Measurements from ENCODE around the gene ABLIM2.

Gene ABLIM2

GRCh38 chr4:8071766-8072165, 86.8 kb downstream of the ABLIM2 start:
- no peaks in the 10 kb centered on the region for H3K4me1 ChIP-seq
- peaks cover 53% of the 10 kb centered on the region for H3K27me3 ChIP-seq (ENCODE audit: low read depth)
- in situ Hi-C loops (cut with MboI; ENCODE audit: low sequenced_read_pairs), result no loop called here
- no peaks in the 10 kb centered on the region for H3K36me3 ChIP-seq (replicated peaks)
- no peak overlapping the region for H3K4me3 ChIP-seq
- DNase-seq (ENCODE audit: low spot score in 2 of 2), result no peak
- H3K9me3 ChIP-seq, result no peaks in the 10 kb centered on the region

- in situ Hi-C loops (cut with MboI; ENCODE audit: low sequenced_read_pairs), result no loop called here
- Histone ChIP-seq H3K4me1 (no peaks in the 10 kb centered on the region), H3K27me3 (ENCODE audit: low read depth) (peaks cover 53% of the 10 kb centered on the region), H3K4me3 (no peak overlapping the region), H3K36me3 (replicated peaks) (no peaks in the 10 kb centered on the region), H3K9me3 (no peaks in the 10 kb centered on the region)
- no peak for DNase-seq (ENCODE audit: low spot score in 2 of 2)
These were observed 87.6 kb downstream of the ABLIM2 start for GRCh38 chr4:8070736-8071718.

- Histone ChIP-seq H3K9me3 (no peaks in the 10 kb centered on the region), H3K4me1 (no peaks in the 10 kb centered on the region), H3K27me3 (ENCODE audit: low read depth) (peaks cover 39% of the 10 kb centered on the region), H3K36me3 (replicated peaks) (no peaks in the 10 kb centered on the region), H3K4me3 (no peak overlapping the region)
- no peak for DNase-seq (ENCODE audit: low spot score in 2 of 2)
- in situ Hi-C loops (cut with MboI; ENCODE audit: low sequenced_read_pairs), result no loop called here
These were observed 89.4 kb downstream of the ABLIM2 start for GRCh38 chr4:8069102-8069752.

- no peak for DNase-seq (ENCODE audit: low spot score in 2 of 2)
- Histone ChIP-seq H3K27me3 (ENCODE audit: low read depth) (peaks cover 33% of the 10 kb centered on the region), H3K9me3 (peaks cover 7% of the 10 kb centered on the region; the same call in 1 of the 2 replicates), H3K4me3 (no peak overlapping the region), H3K4me1 (no peaks in the 10 kb centered on the region), H3K36me3 (replicated peaks) (no peaks in the 10 kb centered on the region)
- in situ Hi-C loops (cut with MboI; ENCODE audit: low sequenced_read_pairs), result no loop called here
These were observed 90.4 kb downstream of the ABLIM2 start for GRCh38 chr4:8067945-8068896.

GRCh38 chr4:8067274-8067936, 91.2 kb downstream of the ABLIM2 start:
- in situ Hi-C loops (cut with MboI; ENCODE audit: low sequenced_read_pairs), result no loop called here
- Histone ChIP-seq H3K9me3 (peaks cover 8% of the 10 kb centered on the region; the same call in 1 of the 2 replicates), H3K4me1 (no peaks in the 10 kb centered on the region), H3K27me3 (ENCODE audit: low read depth) (peaks cover 28% of the 10 kb centered on the region), H3K4me3 (no peak overlapping the region), H3K36me3 (replicated peaks) (no peaks in the 10 kb centered on the region)
- no peak for DNase-seq (ENCODE audit: low spot score in 2 of 2)

- Histone ChIP-seq H3K4me1 (no peaks in the 10 kb centered on the region), H3K9me3 (peaks cover 8% of the 10 kb centered on the region; the same call in 1 of the 2 replicates), H3K27me3 (ENCODE audit: low read depth) (peaks cover 21% of the 10 kb centered on the region), H3K4me3 (no peak overlapping the region), H3K36me3 (replicated peaks) (no peaks in the 10 kb centered on the region)
- in situ Hi-C loops (cut with MboI; ENCODE audit: low sequenced_read_pairs), result no loop called here
- no peak for DNase-seq (ENCODE audit: low spot score in 2 of 2)
These were observed 92.2 kb downstream of the ABLIM2 start for GRCh38 chr4:8066336-8066931.

GRCh38 chr4:8063974-8064563, 94.5 kb downstream of the ABLIM2 start:
- Histone ChIP-seq H3K4me3 (no peak overlapping the region), H3K4me1 (no peaks in the 10 kb centered on the region), H3K36me3 (replicated peaks) (no peaks in the 10 kb centered on the region), H3K27me3 (ENCODE audit: low read depth) (no peaks in the 10 kb centered on the region; the same call in 1 of the 2 replicates), H3K9me3 (peaks cover 8% of the 10 kb centered on the region; the same call in 1 of the 2 replicates)
- no peak for DNase-seq (ENCODE audit: low spot score in 2 of 2)
- in situ Hi-C loops (cut with MboI; ENCODE audit: low sequenced_read_pairs), result no loop called here

- in situ Hi-C loops (cut with MboI; ENCODE audit: low sequenced_read_pairs), result no loop called here
- H3K4me3 ChIP-seq, result no peak overlapping the region
- no peak for DNase-seq (ENCODE audit: low spot score in 2 of 2)
- H3K9me3 ChIP-seq, result peaks cover 10% of the 10 kb centered on the region
- no peaks in the 10 kb centered on the region for H3K4me1 ChIP-seq
- no peaks in the 10 kb centered on the region for H3K36me3 ChIP-seq (replicated peaks)
- H3K27me3 ChIP-seq (ENCODE audit: low read depth), result no peaks in the 10 kb centered on the region
These were observed 97.0 kb downstream of the ABLIM2 start for GRCh38 chr4:8061573-8061972.

- Histone ChIP-seq H3K4me3 (no peak overlapping the region), H3K36me3 (replicated peaks) (no peaks in the 10 kb centered on the region), H3K27me3 (ENCODE audit: low read depth) (no peaks in the 10 kb centered on the region), H3K9me3 (peaks cover 10% of the 10 kb centered on the region), H3K4me1 (no peaks in the 10 kb centered on the region)
- DNase-seq (ENCODE audit: low spot score in 2 of 2), result no peak
- in situ Hi-C loops (cut with MboI; ENCODE audit: low sequenced_read_pairs), result no loop called here
These were observed 97.5 kb downstream of the ABLIM2 start for GRCh38 chr4:8061145-8061544.

GRCh38 chr4:8060632-8061031, 98.0 kb downstream of the ABLIM2 start:
- H3K36me3 ChIP-seq (replicated peaks), result no peaks in the 10 kb centered on the region
- H3K4me3 ChIP-seq, result no peak overlapping the region
- in situ Hi-C loops (cut with MboI; ENCODE audit: low sequenced_read_pairs), result no loop called here
- no peaks in the 10 kb centered on the region for H3K4me1 ChIP-seq
- DNase-seq (ENCODE audit: low spot score in 2 of 2), result no peak
- no peaks in the 10 kb centered on the region for H3K27me3 ChIP-seq (ENCODE audit: low read depth)
- H3K9me3 ChIP-seq, result peaks cover 10% of the 10 kb centered on the region

GRCh38 chr4:8058031-8058479, 100.6 kb downstream of the ABLIM2 start:
- Histone ChIP-seq H3K4me1 (no peaks in the 10 kb centered on the region), H3K27me3 (ENCODE audit: low read depth) (no peaks in the 10 kb centered on the region), H3K9me3 (peaks cover 2% of the 10 kb centered on the region; the same call in 1 of the 2 replicates), H3K36me3 (replicated peaks) (no peaks in the 10 kb centered on the region), H3K4me3 (no peak overlapping the region)
- in situ Hi-C loops (cut with MboI; ENCODE audit: low sequenced_read_pairs), result no loop called here
- no peak for DNase-seq (ENCODE audit: low spot score in 2 of 2)

GRCh38 chr4:8055206-8055605, 103.4 kb downstream of the ABLIM2 start:
- in situ Hi-C loops (cut with MboI; ENCODE audit: low sequenced_read_pairs), result no loop called here
- no peaks in the 10 kb centered on the region for H3K36me3 ChIP-seq (replicated peaks)

More at GRCh38 chr4:8055206-8055605, 103.4 kb downstream of the ABLIM2 start:
- H3K4me1 ChIP-seq, result peaks cover 9% of the 10 kb centered on the region
- no peaks in the 10 kb centered on the region for H3K27me3 ChIP-seq (ENCODE audit: low read depth)
- DNase-seq (ENCODE audit: low spot score in 2 of 2), result no peak
- peaks cover 2% of the 10 kb centered on the region; the same call in 1 of the 2 replicates for H3K9me3 ChIP-seq
- no peak overlapping the region for H3K4me3 ChIP-seq
